ENCODE data around the gene LDHAL6A. TPM values are rescaled to one million over a fixed set of nuclear protein-coding genes. Genes with fewer than 3 reads are reported as not detected.
"Not testable (repeated sequence)": the region's sequence is repeated elsewhere in the genome, so short reads cannot be mapped to it uniquely, and the experiment has no call there.

Gene LDHAL6A
- total and polyA plus RNA-seq, 2 of the 13 experiments (the other 11 are each of a cell fraction or from before 2014, with no cell fraction given): not detected

GRCh38 chr11:18407400-18407799 lies 48.3 kb upstream of the LDHAL6A start (continued):
- TF ChIP-seq ZBTB34 (CRISPR knock-in tag; IDR thresholded peaks at IDR 0.05) (0 out of 2 replicates have a peak, but pooled peaks have one; percentile 12), FOXA3 (CRISPR knock-in tag; IDR thresholded peaks at IDR 0.05) (peak; percentile 90), SAP130 (CRISPR knock-in tag; IDR thresholded peaks at IDR 0.05; ENCODE audit: low read depth) (peak; percentile 46), FOXA1 (CRISPR knock-in tag; IDR thresholded peaks at IDR 0.05) (peak; percentile 82), ZNF317 (CRISPR knock-in tag; IDR thresholded peaks at IDR 0.05) (peak; percentile 81), FOXP1 (CRISPR knock-in tag; IDR thresholded peaks at IDR 0.05) (peak; percentile 40; the same call in 1 of the 2 replicates), POLR2AphosphoS5 (IDR thresholded peaks at IDR 0.05; ENCODE audit: low read depth, low read length) (0 out of 2 replicates have a peak, but pooled peaks have one; percentile 34), ZNF136 (CRISPR knock-in tag; IDR thresholded peaks at IDR 0.05; ENCODE audit: low read depth) (peak; percentile 47; the same call in 1 of the 2 replicates), FOXO1 (CRISPR knock-in tag; IDR thresholded peaks at IDR 0.05) (peak; percentile 50; the same call in 1 of the 2 replicates), ZBTB38 (CRISPR knock-in tag; IDR thresholded peaks at IDR 0.05) (peak; percentile 72; the same call in 1 of the 2 replicates), HNF1A (IDR thresholded peaks at IDR 0.05; ENCODE audit: low read depth) (0 out of 2 replicates have a peak, but pooled peaks have one; percentile 35)
- not testable (repeated sequence) for TF ChIP-seq FOXA1 (IDR thresholded peaks at IDR 0.05); FOXP1 (IDR thresholded peaks at IDR 0.05); HNF1A (CRISPR knock-in tag; IDR thresholded peaks at IDR 0.05; ENCODE audit: borderline replicate concordance)

Data from HepG2 (cell line).